ENCODE results near the gene DIS3L2.

DNA sequence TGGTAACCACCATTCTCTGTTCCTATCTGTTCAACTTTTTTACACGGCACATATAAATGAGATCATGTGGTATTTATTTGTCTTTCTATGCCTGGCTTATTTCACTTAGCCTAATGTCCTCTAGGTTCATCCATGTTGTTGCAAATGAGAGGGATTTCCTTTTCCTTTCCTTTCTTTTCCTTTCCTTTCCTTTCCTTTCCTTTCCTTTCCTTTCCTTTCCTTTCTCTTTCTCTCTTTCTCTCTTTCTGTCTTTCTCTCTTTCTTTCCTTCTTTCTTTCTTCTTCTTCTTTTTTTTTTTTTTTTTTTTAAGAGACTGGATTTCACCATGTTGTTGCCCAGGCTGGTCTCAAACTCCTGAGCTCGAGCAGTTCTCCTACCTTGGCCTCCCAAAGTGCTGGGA lies 38.9 kb downstream of the DIS3L2 start:
- no peak for TF ChIP-seq POLR2A (IDR thresholded peaks at IDR 0.05; ENCODE audit: low read length)
- TF ChIP-seq GATA1 (IDR thresholded peaks at IDR 0.05; ENCODE audit: low read depth, low read length): no peak

Data from erythroblast (primary cell).